A204.1 (cell line): ENCODE data around the gene RIMS4.
"Not testable (repeated sequence)": the region's sequence is repeated elsewhere in the genome, so short reads cannot be mapped to it uniquely, and the experiment has no call there.

Source experiments
- FAIRE-seq: peaks from 2 replicates; lab custom pipeline; 2012; peaks lifted over from hg19 to GRCh38; lab: Jason Lieb, UNC

Gene RIMS4

GRCh38 chr20:44795836-44796235 lies 14.5 kb downstream of the RIMS4 start:
- FAIRE-seq: no peak

GRCh38 chr20:44792796-44793195 lies 17.6 kb downstream of the RIMS4 start:
- no peak for FAIRE-seq

GRCh38 chr20:44790638-44791393 lies 19.5 kb downstream of the RIMS4 start:
- FAIRE-seq: no peak

GRCh38 chr20:44788706-44789456 lies 21.5 kb downstream of the RIMS4 start:
- FAIRE-seq: no peak

- no peak for FAIRE-seq
Observed at GRCh38 chr20:44787299-44787698, 23.0 kb downstream of the RIMS4 start.

DNA sequence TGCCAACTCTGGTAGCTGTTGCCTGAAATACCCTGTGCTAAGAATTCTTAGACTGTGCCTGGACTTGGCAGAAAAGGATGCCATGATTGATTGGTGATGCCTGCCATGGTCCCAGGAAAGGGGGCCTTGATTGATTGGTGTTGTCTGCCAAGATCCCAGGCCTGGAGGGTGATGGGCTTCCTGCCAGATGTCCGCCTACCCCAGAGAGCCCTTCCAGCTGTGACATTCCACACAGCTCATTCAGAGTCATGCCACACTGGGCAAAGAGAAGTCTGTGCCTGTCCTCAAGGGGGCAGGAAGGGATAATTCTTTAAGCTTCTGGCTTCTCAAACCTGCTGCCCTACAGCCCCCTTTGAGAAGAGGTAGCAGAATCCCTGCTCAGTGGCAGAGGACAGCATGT lies 24.6 kb downstream of the RIMS4 start:
- no peak for FAIRE-seq

DNA sequence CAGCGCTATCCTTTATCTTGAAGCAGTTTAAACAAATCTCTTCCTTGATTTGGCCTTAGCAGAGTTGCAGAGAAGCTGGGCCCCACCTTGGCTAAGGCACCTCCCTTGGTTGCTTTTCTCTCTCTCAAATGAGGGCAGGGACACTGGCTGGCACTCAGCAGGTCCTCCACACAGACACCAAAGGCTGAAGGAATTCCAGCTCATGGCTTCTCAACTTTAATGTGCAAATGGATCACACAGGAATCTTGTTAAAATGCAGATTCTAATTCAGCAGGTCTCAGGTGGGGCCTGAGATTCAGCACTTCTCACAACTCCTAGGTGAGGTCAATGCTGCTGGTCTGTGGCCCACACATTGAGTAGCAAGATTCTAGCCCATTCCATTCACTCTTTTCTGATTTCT lies 25.7 kb downstream of the RIMS4 start:
- no peak for FAIRE-seq

GRCh38 chr20:44781791-44782190 lies 28.6 kb downstream of the RIMS4 start:
- FAIRE-seq: no peak

DNA sequence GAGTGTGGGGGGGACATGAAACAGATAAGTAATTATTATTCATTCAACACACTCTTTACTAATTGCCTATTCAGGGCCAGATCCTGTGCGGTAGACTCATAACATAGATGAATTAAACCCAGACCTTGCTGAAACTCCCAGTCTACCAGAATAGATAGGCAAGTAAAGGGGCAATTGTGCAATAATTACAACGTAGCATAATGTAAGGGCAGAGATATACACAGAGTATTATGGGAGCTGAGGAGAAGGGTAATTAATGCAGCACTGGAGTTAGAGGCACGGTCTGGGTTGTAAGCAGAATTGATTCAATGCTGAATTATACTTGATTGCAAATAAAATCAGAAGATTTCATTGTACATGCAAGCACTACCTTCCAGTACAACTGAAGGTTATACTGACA lies 29.2 kb downstream of the RIMS4 start:
- no peak for FAIRE-seq

DNA sequence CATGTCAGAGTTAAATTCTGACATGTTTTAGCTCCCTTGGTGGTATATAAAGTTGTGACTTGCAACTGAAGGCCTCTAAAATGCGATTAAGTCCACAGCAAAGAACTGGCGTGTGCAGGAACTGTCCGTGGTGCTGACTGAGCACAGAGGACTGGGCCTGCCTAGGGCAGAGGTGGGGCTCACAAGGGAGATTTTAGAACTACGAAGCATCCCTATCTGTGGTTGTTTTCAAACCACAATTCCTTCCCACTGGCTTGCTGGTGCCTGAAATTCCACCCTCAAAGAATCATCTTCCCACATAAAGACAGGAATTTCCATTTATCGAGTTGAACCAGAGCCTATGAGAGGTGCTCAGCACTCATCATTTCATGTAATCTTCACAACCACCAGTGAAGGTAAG lies 30.1 kb downstream of the RIMS4 start:
- FAIRE-seq: no peak

DNA sequence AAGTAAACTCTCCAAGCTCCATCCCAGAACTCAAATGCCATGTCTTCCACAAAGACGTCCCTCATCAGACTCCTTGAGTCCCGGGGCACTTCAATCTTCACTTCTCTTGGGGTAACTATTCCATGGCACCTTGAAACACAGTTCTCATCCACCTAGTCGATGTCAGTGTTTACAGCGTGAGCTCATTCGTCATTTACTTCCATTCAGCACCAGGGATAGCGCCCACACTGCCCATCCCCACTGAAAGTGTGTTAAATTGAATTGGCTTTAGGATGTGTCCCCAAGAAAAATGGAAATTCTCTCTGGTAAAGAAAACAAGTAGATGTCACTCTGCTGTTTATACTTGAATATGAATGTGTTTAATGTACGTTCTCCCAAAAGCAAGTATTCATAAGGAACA lies 33.4 kb downstream of the RIMS4 start:
- FAIRE-seq: no peak

- no peak for FAIRE-seq
Observed at GRCh38 chr20:44773070-44773829, 37.1 kb downstream of the RIMS4 start.

DNA sequence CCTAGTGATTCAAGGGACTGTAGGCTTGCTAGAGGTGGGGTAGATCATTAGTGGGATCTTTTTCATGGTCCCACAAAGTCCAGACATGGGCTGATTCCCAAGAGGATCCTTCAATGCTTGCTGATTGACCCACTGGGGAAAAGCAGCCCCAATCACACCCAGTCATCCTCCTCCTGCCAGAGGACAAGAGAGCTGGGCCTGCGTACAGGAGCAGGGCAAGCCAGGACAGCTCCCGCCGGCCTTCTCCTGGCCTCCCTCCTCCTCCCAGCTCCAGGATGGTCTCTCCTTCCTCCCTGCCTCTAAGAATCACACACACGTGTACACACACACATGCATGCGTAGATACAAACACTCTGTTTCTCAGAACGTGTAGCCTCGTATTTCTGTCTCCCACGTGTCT lies 37.7 kb downstream of the RIMS4 start:
- FAIRE-seq: no peak

- no peak for FAIRE-seq
Observed at GRCh38 chr20:44771172-44771535, 39.2 kb downstream of the RIMS4 start.

GRCh38 chr20:44770484-44771171 lies 39.7 kb downstream of the RIMS4 start:
- FAIRE-seq: no peak

- FAIRE-seq: no peak
Observed at GRCh38 chr20:44769481-44769863, 40.9 kb downstream of the RIMS4 start.

DNA sequence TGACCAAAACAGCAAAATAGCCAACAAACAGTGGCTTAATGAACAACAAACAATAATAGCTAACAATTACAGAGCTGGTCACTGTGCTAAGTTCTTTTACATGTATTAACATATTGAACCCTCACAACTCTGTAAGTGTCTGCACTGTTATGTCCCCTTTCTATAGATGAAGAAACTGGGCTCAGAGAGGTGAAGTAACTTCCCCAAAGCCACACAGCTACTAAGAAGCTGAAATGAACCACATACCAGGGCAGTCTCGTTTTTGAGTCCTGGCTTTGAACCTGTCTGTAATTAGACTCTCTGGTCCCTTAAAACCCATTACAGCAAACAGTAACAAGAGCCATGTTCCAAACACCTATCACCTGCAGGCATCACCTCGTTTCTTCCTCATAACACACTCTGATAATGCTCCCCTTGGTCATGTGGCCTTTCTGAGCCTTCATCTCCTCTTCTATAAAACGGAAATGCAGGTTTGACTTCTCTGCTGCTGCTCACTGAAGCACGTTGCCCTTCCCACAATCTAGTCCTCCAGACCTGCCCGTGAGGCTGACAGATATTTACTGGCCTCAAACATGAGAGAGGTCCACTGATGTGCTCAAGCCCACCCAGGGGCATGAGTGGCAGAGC lies 41.4 kb downstream of the RIMS4 start:
- no peak for FAIRE-seq

- no peak for FAIRE-seq
Observed at GRCh38 chr20:44768256-44768655, 42.1 kb downstream of the RIMS4 start.

DNA sequence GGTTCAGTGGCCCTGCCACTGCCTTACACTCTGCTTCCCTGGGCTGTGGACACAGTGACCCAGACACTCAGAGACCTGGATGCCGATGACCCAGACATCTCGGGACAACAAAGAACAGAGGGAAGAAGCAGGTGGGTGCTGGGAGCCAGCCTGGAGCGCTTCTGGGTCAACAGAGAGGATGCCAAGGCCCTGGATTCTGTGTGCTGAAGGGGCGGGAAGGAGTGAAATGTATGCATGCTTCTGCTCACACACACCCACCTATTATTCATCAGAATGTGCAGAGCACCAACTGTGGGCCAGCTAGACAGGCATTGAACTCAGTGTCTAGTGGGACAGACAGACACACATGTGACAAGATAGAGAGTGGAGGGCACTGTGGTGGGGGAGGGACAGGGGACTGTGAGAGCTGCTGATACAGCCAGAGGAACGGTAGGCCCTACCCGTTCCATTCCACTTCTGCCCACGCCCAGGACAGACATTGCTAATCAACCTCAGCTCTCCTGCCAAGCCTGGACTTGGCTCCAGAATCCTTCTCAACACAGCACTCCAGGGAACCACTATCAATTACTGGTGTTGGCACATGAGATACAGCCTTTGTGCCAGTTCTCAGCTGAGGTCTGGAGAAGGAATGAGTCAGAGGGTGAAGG lies 44.5 kb downstream of the RIMS4 start:
- no peak for FAIRE-seq

GRCh38 chr20:44765091-44765490 lies 45.3 kb downstream of the RIMS4 start:
- FAIRE-seq: no peak

GRCh38 chr20:44763798-44764197 lies 46.5 kb downstream of the RIMS4 start:
- FAIRE-seq: not testable (repeated sequence)
